H1 (cell line): ENCODE measurements around the gene GPS1. TPM values are rescaled to one million over a fixed set of nuclear protein-coding genes. Genes with fewer than 3 reads are reported as not detected.

Source experiments
- polyA plus RNA-seq, 7 experiments: library from polyadenylated mRNA; depleted of rRNA in 3 of 7; stranded (reverse) in 5 of 7; unstranded in 2 of 7; fragments of >200 nt in 5 of 7; fragments of 200-250 nt in 2 of 7; gene quantifications; 1 replicate in 5 of 7; 2 replicates in 1 of 7; 4 replicates in 1 of 7; pipeline versions ENCODE4 v1.2.1 to v1.2.3, GENCODE V29; 2011 to 2013; ENCODE audit warnings: missing spikeins in 2 of 7, mixed read lengths in 2 of 7
- total RNA-seq: library from RNA; stranded (reverse); fragmentation: NEBNext Ultra II Directional; extraction: Animal tissue kit (Norgen Biotek cat#: 25700); gene quantifications from 2 replicates; pipeline ENCODE4 v1.2.1, GENCODE V29; 2021
- TF ChIP-seq, protein P1 (sequence below): fragments of 300-600 bp; sonication (generic); IDR thresholded peaks from 2 replicates; pipeline ENCODE4 v1.7.1; 2012; ENCODE audit warnings: low read length, moderate library complexity, mild to moderate bottlenecking, inconsistent platforms; ENCODE audit not compliant: insufficient replicate concordance

Gene GPS1
- total and polyA plus RNA-seq, 2 of the 8 experiments (the other 6 are each of a cell fraction or from before 2014, with no cell fraction given) = 153 to 277 TPM

GRCh38 chr17:82013341-82013740, 38.4 kb upstream of the GPS1 start (continued):
- TF ChIP-seq, protein P1, sequence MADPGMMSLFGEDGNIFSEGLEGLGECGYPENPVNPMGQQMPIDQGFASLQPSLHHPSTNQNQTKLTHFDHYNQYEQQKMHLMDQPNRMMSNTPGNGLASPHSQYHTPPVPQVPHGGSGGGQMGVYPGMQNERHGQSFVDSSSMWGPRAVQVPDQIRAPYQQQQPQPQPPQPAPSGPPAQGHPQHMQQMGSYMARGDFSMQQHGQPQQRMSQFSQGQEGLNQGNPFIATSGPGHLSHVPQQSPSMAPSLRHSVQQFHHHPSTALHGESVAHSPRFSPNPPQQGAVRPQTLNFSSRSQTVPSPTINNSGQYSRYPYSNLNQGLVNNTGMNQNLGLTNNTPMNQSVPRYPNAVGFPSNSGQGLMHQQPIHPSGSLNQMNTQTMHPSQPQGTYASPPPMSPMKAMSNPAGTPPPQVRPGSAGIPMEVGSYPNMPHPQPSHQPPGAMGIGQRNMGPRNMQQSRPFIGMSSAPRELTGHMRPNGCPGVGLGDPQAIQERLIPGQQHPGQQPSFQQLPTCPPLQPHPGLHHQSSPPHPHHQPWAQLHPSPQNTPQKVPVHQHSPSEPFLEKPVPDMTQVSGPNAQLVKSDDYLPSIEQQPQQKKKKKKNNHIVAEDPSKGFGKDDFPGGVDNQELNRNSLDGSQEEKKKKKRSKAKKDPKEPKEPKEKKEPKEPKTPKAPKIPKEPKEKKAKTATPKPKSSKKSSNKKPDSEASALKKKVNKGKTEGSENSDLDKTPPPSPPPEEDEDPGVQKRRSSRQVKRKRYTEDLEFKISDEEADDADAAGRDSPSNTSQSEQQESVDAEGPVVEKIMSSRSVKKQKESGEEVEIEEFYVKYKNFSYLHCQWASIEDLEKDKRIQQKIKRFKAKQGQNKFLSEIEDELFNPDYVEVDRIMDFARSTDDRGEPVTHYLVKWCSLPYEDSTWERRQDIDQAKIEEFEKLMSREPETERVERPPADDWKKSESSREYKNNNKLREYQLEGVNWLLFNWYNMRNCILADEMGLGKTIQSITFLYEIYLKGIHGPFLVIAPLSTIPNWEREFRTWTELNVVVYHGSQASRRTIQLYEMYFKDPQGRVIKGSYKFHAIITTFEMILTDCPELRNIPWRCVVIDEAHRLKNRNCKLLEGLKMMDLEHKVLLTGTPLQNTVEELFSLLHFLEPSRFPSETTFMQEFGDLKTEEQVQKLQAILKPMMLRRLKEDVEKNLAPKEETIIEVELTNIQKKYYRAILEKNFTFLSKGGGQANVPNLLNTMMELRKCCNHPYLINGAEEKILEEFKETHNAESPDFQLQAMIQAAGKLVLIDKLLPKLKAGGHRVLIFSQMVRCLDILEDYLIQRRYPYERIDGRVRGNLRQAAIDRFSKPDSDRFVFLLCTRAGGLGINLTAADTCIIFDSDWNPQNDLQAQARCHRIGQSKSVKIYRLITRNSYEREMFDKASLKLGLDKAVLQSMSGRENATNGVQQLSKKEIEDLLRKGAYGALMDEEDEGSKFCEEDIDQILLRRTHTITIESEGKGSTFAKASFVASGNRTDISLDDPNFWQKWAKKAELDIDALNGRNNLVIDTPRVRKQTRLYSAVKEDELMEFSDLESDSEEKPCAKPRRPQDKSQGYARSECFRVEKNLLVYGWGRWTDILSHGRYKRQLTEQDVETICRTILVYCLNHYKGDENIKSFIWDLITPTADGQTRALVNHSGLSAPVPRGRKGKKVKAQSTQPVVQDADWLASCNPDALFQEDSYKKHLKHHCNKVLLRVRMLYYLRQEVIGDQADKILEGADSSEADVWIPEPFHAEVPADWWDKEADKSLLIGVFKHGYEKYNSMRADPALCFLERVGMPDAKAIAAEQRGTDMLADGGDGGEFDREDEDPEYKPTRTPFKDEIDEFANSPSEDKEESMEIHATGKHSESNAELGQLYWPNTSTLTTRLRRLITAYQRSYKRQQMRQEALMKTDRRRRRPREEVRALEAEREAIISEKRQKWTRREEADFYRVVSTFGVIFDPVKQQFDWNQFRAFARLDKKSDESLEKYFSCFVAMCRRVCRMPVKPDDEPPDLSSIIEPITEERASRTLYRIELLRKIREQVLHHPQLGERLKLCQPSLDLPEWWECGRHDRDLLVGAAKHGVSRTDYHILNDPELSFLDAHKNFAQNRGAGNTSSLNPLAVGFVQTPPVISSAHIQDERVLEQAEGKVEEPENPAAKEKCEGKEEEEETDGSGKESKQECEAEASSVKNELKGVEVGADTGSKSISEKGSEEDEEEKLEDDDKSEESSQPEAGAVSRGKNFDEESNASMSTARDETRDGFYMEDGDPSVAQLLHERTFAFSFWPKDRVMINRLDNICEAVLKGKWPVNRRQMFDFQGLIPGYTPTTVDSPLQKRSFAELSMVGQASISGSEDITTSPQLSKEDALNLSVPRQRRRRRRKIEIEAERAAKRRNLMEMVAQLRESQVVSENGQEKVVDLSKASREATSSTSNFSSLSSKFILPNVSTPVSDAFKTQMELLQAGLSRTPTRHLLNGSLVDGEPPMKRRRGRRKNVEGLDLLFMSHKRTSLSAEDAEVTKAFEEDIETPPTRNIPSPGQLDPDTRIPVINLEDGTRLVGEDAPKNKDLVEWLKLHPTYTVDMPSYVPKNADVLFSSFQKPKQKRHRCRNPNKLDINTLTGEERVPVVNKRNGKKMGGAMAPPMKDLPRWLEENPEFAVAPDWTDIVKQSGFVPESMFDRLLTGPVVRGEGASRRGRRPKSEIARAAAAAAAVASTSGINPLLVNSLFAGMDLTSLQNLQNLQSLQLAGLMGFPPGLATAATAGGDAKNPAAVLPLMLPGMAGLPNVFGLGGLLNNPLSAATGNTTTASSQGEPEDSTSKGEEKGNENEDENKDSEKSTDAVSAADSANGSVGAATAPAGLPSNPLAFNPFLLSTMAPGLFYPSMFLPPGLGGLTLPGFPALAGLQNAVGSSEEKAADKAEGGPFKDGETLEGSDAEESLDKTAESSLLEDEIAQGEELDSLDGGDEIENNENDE = no peak
